GOT3 (cell line): ENCODE data around the gene EFCAB12.
"Not testable (repeated sequence)": the region's sequence is repeated elsewhere in the genome, so short reads cannot be mapped to it uniquely, and the experiment has no call there.

Experiments
- DNase-seq: peaks from one replicate; lab custom pipeline; 2025; ENCODE audit warnings: mixed read lengths; lab: John Stamatoyannopoulos, UW

EFCAB12 gene

DNA sequence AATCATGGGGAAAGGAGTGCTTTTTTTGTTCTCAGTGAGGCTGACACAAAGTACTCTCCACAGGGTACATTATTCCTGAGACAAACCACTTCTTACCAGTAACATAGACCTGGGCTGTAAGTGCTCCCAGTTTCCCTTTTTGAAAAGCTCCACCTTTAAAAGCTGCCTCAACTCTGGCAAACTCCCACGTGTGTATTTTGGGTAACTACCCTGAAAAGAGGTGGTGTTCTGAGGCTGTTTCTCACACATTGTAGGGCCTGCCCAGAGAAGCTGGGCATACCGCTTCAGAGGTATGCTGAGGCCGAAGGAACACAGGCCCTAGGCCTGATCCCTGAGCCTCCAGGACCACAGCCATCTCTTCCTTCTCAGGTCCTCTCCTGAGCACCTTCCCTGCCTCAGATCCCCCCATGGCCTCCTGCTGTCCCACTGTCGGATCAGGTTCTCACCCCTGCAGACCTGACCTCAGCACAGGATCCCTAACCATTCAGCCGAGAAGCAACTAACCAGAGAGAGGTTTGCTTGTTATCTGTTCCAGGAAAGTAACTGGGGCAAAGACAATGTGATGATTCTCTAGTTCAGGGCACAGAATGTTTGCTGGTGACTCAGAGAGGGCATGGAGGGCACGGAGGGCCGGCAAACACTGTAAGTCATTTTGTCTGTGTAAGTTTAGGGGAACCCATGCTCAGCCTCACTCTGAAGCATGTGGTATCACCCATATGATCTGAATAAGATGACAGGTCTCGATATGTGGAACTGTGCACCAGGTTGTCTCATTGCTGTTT is 36.1 kb downstream of the EFCAB12 start:
- DNase-seq: not testable (repeated sequence)

DNA sequence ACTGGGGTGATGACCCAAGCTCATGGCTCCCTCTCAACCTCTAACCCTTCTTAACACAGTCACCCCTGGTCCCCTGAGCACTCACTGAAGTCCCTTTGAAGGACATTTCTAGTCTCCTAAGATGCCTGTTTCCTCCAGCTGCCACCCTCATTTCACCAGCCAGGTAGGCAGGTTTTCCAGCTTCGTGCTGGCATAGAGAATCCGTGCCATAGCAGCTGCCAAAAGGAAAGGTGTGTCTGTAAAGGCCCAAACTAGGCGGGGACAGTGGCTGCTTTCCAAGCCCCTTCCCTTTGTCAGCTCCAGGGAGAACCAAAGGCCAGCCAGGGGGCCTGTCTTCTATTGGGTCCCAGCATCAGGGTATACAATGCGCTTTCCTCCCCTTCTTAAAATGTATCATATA is 36.9 kb downstream of the EFCAB12 start:
- not testable (repeated sequence) for DNase-seq

DNA sequence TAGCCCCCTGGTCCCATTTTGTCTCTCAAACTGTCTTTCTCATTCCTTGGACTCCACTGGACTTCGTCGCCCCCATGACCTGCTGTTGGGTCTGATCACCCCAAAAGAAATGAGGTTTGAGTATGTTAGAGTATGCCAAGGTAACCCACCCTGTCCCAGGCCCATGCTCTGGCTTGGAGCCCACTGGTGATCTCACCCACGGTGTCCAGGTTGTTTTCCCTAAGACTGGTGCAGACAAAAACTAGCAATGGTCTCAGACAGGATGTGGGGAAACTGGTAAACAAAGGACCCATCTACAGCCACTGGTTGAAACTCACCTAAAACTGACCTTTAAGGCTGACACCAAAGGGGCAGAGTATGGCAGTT is 38.9 kb downstream of the EFCAB12 start:
- DNase-seq: no peak

DNA sequence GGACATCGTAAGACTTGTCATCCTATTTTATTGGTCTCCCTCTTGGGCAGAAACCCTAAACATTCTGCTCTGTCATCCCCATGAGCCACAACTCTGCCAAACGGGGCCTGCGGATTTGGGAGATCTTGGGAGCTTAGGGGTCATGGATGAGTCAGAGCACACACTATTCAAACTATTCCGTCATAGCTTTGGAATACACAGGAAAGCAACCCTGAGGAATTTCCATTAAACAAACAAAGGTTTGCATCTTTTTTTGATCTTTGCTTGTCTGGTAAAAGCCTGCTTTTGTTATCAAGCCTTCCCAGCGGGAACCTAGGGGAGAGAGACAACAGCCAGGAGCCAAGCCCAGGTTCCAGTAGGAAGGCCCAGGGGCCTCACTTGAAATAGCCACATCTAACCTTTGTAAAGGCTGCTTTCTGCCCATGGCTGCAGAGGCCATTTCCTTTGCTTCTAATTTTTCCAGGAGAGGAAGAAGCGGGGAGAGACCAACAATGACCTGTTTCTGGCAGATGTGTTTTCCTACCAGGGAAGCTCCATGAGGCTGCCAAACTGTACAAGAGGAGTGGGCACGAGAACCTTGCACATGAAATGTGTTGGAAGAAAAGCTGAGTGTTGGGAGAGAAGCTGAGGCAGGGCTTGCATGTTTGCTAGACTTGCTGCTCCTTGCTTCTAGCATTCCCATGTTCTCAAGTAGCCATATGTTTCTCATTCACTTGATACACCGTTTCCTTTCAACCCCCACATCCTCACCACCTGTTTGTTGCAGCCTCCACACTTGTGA is 39.5 kb downstream of the EFCAB12 start:
- DNase-seq: not testable (repeated sequence)

DNA sequence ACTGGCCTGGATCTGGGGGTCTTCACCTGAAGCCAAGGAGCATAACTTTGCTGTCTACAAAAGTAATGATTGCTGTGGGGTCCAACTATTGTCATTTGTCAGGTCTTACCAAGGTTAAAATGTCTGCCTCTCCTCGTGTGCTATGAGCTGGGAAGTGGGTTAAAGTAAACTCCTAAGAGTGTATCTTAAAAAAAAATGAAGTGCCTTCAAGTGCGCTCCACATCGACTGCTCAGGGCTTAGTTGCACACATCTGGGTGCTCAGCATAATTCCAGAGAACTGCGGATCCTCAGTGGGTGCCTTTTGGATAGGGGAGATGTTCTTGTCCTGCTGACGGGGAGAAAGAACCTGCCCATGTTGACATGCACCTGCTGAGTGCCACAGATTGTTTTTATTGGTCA is 40.9 kb downstream of the EFCAB12 start:
- DNase-seq: no peak

DNA sequence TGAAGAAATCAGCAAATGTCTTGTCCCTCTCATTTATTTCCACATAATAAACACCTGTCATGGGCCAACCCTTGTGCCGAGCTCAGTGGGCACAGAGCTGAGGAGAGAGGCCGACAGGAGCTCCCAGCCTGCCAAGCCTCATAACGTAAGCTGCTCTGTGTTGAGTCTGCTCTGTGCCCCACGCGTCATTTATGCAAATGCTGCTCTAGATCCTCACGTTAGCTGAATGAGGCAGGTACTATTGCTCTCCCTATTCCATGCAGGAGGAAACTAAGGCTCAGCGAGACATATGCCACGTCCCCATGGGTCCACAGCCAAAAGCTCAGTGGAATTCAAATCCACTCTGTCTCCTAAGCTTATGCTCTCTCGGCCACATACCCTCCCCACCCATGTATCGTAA is 41.5 kb downstream of the EFCAB12 start:
- DNase-seq: no peak

DNA sequence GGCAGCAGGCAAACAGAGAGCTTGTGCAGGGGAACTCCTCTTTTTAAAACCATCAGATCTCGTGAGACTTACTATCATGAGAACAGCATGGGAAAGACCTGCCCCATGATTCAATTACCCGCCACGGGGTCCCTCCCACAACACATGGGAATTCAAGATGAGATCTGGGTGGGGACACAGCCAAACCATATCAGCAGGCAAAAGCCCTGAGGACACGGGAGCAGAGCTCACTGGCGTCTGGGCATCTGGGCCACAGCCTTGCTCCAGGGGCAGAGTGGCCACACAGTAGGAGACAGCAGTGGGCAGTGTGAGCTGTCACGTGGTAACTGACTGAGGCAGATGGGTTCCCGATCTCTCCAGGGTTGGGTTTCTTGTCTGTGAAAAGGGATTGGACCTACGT is 42.9 kb downstream of the EFCAB12 start:
- DNase-seq: not testable (repeated sequence)

DNA sequence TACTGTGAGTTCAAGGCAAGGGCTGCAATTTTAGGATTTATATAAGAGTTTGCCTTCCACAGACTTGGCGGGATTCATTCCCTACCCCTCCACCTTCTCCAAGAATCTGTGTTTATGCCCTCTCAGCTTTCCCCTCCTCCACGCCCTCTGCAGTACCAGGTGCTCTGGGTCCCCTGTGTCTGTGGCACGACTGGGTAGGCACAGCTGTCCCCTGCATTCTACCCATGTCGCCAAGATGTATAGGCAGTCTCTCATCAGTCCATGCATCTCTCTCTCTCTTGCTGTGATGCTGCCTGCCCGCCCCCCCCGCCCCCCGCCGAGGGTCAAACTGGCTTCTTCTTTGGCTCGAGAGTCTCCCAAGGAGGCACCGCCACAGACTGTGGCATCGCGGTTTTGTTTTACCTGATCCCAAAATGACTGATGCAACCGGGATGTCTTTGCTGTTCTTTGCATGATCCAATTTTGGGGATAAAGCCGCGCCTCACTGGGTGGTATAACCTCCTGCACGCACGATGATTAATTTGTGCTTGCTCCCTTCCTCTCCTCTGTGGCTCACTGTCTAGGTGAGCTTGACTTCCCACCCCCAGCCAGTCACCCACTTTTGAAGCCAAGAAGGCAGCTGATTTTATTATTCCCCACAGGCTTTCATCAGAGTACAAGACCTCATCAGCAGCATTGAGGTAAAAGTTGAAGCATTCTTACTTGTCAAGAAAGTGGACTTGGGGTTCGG is 43.7 kb downstream of the EFCAB12 start:
- DNase-seq: no peak

DNA sequence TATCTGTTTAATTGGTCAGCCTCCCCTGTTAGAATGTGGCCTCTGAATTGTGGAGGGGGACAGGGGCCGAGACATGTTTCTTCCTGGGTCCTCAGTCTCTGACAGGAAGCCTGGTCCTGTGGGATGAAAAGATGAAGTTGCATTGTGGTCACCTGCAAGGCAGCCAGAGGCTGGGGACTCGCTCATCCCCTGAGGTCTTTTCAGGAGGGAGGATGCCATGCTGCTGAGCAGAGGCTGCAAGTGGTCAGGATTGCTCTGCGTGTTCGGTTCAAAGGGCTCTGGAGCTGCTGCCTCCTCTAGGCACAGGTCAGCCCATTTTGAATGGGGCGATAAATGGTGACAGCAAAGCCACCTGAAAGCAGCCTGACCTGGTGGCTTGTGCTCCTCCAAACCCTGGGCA is 44.3 kb downstream of the EFCAB12 start:
- DNase-seq: not testable (repeated sequence)

DNA sequence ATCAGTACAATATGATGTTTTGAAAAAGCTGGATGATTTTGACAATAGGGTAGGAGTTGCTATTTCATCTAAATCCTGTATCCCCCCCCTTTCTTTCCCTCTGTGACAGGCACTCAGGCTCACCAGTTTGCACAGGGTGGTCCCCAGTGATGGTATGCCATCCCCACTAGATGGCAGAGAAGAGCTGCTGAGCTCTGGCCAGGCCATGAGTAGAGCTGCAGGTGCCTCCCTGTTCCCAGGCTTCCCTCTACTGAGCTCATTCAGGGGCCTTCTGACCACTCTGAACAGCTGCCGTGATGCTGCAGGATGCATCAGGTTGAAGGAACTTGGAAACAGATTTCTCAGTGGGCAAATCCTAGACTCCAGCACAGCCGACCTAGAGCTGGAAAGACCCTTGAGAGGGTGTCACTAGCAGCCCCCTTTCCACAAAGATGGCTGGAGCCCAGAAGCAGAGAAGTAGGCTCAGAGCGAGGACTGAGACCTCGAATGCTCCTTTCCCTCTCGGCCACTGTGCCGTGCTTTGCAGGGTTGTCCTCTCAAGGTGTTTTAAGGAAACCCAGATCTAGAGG is 45.1 kb downstream of the EFCAB12 start:
- no peak for DNase-seq

DNA sequence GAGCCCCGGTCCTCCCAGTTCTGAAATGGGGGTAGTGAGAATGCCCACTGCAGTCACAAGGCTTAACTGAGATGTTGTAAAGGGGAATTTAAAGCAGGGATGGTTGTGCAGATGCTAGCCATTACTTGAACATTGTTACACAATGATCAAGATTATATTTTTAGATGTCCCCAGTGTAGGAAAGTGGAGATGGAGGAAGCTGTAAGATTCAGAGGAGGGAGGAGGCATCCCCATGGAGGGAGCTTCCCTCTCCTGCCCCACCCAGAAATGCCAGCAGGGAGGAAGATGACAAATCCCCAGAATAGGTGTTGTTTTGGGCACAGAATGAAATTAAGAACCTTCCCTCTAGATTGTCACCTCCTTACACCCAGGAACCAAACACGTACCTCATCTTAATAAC is 46.1 kb downstream of the EFCAB12 start:
- DNase-seq: no peak

DNA sequence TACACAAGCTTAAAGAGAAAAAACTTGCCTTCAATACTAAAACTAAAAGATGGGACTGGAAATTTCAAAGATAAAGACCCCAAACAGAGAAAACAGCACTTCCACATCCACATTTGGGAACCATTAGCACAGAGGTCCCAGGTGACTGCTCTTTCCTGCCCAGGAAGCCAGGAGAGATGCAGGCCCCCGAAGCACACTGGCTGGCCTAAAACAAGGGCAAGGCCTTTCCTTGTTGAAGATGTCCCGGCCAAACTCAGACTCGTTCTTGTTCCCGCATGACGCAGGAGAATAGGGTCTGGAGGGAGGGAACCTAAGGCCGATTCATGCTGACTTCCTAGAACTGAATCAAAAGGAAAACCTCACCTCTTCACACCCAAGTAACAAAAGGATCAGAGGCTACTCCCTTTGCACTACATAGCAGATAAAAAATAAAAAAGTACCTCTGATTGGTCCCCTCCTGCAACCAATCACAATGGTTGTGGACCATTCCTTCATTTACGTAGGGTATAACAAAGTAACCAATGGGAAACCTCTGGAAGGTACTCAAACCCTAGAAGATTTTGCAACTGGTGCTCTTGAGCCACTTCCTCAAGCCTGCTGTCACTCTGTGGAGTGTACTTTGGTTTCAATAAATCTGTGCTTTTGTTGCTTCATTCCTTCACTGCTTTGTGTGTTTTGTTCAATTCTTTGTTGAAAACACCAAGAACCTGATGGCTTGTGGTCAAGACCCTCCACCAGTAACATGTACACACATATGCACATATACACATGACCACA is 48.7 kb downstream of the EFCAB12 start:
- DNase-seq: no peak

DNA sequence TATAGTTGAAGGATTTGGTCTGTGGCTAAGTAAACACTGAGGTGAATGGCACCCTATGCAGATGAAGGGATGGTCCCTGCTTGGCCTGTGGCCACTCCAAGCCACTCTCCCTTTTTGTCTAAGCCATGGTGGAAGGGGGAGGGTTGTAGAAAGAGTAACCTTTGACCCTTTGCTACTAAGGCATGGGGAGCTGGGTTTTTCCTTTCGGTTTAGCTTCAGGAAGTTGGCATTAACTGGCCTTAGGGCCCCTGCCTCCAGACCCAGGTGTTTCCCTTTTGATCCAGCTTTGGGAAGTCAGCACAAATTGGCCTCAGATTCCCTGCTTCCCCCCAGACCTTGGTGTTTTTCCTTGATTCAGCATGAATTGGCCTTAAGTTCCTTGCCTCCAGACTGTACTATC is 49.5 kb downstream of the EFCAB12 start:
- no peak for DNase-seq

DNA sequence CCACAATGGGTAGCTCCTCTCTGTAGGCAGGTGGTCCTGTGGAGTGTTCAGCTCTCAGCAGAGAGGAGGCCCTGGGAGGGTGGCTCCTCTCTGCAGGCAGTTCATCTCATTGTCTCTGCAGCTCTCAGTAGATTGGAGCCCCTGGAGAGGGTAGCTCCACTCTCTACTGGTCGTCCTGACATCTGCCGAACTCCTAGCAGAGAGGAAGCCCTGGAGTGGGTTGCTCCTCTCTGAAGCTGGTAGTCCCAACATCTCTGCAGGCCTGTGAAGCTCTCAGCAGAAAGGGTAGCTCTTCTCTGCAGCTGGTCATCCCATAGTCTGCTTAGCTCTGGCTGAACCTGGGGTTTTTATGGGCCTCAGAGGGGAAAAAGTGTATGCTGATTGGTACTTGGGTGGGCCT is 50.8 kb downstream of the EFCAB12 start:
- DNase-seq: no peak

DNA sequence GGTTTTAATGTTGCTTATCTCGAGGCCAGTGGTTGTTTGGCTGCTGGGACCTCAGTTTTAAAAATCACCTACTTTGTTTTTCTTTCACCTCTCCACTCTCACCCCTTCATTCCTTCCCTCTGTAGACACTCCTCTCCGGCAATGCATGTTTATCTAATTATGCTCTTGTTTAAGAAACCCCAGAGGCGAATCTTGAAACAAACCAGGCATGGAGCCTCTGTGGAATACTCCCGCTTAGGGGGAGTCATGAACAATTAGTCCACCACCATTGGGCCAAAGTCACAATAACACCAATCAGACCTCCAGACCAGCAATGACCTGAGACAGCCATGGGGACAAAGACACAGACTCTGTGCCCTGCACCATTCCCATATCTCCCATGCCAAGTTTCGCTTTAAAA is 53.3 kb downstream of the EFCAB12 start:
- no peak for DNase-seq

DNA sequence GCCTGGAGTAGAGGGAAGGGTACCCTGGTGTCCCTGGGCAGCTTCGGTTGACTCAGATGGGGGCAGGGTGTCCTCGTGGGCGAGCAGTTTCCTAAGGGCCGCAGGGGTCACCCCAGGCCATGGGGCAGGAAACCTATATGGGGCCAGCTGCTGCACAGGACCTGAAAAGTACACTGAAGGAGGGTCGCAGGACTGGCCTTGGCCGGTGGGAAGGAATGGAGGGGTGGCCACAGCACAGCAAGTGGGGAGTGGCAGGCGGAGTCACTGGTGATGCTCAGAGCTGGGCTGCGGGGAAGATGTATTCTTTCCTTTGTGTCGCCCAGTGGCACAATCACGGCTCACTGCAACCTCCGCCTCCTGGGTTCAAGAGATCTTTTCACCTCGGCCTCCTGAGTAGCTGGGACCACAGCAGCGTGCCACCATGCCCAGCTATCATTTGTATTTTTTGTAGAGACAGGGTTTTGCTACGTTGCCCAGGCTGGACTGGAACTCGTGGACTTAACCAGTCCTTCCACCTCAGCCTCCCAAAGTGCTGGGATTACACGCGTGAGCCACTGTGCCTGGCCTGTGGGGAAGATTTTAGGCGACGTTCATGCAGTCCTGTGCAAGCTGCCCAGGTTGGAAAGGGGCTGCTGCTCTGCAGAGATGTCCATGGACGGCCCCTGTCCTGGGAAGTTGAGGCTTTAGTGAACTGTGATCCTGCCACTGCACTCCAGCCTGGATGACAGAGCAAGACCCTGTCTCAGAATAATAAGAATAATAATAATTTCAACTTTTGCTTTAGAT is 57.2 kb downstream of the EFCAB12 start:
- no peak for DNase-seq

DNA sequence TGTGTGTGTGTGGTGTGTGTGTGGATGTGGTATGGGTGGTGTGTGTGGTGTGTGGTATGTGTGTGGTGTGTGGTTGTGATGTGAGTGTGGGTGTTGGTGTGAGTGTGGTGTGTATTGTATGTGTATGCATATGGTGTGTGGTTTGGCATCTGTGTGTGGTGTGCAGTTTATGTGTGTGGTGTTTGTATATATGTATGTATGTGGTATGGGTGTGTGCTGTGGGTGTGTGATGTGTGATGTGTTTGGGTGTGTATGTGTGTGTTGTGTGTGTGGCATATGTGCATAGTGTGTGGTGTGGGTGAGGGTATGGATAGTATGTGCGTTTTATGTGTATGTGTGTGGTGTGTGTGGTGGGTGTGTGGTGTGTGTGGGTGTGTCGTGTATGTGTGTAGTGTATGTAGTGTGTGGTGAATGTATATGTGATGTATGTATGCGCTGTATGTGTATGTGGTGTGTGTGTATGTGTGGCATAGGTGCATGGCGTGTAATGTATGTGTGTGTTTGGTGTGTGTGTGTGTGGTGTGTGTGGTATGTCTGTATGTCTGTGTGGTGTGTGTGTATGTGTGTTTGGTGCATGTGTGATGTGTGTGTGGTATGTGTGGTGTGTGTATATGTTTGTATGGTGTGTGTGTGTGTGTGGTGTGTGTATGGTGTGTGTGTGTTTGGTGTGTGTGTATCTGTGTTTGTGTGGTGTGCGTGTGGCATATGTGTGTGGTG is 58.0 kb downstream of the EFCAB12 start:
- no peak for DNase-seq

DNA sequence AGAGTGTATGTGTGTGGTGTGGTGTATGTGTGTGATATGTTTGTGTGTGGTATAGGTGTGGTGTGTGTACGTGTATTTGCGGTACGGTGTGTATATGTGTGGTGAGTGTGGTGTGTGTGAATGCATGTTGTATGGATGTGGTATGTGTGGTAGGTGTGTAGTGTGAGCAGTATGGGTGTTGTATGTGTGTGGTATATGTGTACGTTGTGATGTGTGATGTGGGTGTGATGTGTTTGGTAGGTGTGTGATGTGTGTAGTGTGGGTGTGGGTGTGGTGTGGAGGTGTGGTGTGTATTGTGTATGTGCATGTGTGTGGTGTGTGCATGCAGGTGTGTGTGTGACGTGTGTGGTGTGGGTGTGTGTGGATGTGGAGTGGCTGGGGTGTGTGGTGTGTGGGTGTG is 58.7 kb downstream of the EFCAB12 start:
- DNase-seq: no peak

DNA sequence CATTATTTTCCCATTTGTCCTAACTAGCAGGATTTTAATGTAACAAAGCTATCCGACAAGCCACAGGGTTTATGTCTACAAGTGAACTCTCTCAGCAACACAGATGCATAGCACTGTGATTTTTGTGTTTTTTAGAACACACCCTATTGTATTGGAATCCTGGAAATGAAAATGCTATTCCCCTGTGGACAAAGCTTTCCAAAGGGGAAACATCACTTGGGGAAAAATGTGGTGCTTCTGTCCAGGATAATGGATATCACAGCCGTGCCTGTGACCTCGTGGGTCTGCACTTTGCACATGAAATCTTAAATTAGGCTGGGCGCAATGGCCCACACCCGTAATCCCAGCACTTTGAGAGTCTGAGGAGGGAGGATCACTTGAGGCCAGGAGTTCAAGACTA is 60.6 kb downstream of the EFCAB12 start:
- no peak for DNase-seq

DNA sequence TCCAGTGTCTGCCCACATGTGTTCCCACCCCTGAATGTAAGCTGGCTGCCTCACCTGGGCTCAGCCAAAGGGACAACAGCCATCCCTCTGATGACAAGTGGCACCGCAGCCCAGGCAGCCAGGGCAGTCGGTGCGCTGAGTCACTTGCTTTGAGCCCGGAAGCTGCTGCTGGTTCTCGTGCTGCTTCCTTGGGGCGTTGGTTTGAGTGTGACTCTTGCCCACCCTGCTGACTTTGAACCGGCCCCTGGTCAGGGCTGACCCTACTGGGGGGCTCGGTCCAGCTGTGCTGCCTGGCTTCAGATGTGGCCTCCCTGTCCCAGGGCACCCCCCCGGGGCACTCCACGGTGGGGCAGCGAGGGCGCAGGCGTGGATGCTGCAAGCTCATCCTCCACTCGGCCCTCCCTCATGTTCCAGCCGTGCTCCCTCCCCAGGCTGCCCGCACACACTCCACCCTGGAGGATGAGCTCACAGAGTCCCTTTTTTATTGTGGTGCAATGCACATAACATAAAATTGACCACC is 62.1 kb downstream of the EFCAB12 start:
- DNase-seq: no peak
